HG02943 (cell line): ENCODE measurements around the gene LEMD2.

Experiments used
- ATAC-seq: cut with Tn5 transposase; IDR thresholded peaks from one replicate; pipeline ENCODE4 v1.9.1; 2021; ENCODE audit warnings: mild to moderate bottlenecking, low read depth, moderate library complexity; ENCODE audit not compliant: unreplicated experiment

The LEMD2 gene

DNA sequence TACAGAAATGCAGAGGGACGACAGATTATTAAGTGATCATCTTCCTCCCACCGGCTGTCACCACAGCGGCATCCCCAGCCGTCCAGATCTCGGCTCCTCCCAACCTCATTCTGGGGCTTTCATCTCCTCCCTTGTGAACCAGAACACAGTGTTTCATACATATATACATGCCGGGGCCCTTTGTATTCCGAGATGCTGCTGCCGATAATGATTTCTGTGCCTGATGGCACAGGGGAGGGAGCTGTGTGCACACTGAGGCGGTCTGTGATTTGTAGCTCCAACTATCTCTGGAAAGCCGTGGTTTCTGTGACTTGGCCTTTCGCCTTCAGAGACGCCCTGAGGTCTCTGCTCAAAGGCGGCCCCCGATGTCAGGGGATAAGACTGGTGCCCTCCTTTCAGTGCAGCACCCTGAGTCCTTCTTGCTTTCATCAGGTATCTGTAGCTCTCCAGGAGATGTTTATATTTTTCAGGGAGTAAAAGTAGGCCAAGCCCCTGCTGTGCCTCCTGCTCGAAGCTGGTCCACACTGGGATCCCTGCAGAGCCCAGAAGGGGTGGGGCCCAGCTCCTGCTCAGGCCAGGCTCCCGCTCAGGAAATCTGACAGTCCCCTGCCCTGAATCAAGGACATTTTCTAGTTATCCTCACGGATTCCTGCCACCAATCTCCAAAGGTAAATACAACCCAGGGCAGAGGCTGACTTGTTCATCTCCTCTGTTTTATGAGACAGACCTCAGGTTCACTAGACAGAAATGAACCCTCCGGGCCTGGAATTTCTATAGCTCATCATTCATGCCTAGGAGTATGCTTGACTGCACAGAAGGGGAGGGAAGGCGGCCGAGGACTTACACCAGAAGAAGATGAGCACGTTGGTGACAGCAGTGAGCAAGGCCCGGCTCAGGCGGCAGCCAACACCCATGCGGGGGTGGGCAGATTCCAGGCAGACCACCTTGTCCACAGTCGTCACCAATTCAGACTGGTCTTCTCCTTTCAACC is 11.2 kb downstream of the LEMD2 start:
- ATAC-seq: no peak

GRCh38 chr6:33776764-33777163 is 12.2 kb downstream of the LEMD2 start:
- no peak for ATAC-seq

- ATAC-seq: no peak
Measured at GRCh38 chr6:33776186-33776585, 12.7 kb downstream of the LEMD2 start.

- no peak for ATAC-seq
Measured at GRCh38 chr6:33774774-33775173, 14.2 kb downstream of the LEMD2 start.

DNA sequence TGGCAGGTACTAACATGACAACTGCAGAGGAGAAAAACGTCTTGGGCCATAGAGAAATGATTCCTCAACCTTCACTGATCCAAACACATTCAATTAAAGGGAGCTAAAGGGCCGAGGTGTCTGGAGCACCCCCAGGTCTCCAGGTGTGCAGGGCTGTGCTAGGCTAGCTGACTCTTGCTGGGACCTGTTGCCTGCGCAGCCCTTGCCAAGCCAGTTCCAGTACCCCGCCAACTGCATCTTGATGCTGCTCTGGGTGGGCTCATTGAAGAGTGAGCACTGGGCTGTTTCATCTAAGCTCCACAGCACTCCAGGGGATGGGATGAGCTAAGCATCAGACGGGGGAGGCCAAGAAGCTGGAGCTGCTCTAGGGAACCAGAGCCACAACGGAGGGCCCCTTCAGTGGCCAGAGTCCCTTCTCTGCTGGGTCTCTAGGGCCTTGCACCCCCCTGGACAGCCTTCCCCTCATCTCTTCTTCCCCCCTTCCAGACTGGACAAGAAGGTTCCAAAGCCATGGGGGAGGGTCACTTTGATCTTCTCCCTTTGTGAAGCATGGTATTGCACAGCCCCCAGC is 15.9 kb downstream of the LEMD2 start:
- no peak for ATAC-seq

- ATAC-seq: no peak
Measured at GRCh38 chr6:33772082-33772830, 16.7 kb downstream of the LEMD2 start.

- no peak for ATAC-seq
Measured at GRCh38 chr6:33771146-33772081, 17.5 kb downstream of the LEMD2 start.

DNA sequence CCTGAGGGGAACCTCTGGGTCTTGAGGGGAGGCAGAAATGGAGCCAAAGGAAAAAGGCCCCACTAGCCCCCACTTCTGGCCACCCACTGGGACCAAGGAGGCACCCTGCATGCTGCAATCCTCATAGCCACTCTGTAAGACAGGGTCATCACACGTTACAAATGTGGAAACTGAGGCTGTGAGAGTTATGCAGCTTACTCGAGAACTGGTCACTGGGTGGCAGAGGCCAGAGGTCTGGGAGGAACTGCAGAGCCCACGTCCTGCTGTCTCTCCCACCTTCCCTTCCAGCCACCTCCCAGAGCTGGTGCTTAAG is 18.1 kb downstream of the LEMD2 start:
- ATAC-seq: no peak

DNA sequence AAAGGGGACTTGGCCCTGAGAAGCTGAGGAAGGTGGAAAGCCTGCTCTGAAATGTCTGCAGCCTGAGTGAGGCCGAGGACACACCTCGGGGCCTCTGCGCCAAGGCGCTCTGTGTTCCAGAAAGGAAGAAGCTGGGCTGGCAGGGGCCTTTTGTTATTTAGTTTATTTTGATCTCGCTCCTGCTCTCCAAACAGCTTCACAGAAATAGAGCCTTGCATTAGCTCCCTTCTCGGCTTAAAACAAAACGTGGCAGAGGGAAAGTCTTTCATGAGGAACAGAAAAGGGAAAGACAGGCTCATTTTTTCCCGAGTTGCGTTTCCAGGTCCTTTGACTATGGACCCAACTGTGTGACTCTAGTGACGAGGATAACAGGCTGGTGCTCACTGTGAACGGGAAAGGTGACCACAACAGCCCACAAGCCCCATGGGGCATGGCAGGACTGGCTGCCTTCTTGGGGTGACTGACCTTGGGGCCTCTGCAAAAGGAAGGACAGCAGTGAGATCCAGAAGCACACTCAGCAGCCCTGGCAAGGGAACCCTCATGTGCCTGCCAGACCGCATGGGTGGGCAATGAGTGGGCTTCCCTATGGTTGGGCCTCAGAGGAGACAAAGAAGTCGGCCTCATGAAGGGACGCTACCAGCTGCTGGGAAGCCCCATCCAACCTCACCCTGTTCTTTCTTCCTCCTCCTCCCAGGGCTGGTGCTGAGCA is 18.7 kb downstream of the LEMD2 start:
- no peak for ATAC-seq

GRCh38 chr6:33769248-33769821 is 19.6 kb downstream of the LEMD2 start:
- no peak for ATAC-seq

- ATAC-seq: no peak
Measured at GRCh38 chr6:33768644-33769120, 20.2 kb downstream of the LEMD2 start.

DNA sequence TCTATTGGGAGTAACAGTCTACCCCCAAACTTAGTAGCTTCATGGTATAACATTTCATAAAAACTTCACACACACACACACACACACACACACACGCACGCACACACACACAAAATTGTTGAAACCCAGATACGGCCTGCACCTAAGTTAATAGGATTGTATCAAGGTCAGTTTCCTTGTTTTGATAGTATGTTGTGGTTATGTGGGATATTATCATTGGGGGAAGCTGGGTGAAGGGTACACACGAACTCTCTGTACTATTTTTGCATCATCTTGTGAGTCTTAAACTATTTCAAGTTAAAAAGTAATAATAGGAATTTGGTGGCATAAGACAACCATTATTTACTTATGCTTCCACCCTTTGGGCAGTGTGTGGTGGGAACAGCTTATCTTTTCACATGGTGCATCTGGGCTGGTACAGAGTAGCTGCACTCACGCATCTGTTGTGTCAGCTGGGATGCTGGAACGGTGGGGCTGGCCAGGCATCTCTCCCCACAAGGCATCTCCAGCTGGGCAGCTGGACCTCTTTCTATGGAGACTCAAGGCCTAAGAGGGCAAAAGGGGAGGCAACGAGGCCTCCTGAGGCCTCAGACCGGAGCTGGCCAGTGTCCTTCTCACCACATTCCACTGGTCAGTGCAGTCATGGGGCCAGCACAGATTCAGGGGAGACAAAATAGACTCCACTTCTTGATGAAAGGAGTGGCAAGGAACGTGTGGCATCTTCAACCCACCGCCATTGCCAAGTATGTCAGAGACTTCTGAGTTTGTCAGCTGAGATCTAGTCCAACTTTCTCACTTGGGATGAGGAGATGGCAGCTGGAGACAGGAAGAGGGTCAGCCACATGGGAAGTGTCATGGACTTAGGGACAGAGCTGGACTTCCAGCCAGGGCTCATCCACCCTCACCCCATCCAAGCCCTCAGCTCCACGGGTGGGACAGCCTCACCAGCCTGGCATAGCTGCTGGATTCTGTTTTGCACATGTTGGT is 21.7 kb downstream of the LEMD2 start:
- ATAC-seq: no peak

DNA sequence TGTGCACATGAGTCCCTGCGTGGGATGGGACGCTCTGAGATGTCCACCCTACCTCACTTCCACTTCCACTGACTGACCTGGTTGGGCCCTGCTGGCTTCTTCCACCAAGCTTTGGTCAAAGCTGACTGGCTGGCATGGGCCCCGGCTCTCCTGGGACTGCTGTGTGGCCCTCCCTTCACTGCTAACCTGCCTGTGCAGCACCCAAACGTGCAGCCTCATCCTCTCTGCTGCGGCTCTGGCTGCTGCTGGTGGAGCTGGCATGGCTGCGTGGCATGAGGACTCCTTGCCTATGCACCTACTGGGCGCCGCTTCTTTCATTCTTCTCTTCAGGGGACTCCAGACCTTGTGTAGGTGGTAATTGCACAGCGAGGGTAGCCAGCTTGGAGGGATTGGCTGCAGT is 23.6 kb downstream of the LEMD2 start:
- ATAC-seq: no peak

DNA sequence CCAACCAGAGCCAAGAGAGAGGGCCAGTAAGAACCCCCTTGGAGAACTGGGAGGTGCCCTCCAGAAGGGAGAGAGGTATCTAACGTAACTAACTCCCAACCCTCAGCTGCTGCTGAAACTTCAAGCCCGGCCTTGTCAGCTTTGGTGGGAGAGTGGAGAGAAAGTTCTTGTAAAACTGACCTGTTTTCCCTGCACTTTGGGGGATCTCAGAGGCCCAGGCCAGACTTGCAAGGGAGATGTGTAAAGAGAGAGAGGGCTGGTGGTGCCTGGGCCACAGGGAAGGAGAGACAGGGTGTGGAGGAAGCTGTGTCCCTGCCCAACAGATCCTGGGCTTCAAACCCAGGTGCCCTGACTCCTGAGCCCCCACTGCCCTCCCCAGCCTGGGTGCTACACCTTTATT is 24.9 kb downstream of the LEMD2 start:
- ATAC-seq: no peak

DNA sequence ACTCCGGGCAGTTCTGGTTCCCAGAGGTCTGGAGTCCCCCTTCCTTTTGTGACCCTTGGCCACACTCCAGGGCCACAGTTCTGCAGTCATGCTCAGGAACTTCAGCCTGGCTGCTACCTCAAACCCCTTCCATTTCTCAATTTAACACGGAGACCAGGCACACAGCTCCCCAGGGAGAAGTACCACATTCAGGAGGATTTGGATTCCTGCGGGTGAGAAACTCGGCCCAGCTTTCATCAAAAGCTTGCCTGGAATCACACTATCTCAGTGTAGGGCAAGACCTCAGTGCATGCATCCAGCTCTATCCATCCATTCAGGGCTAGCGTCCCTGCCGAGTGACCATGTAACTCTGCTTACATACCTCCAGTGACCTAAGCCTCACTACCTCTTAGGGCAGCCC is 25.4 kb downstream of the LEMD2 start:
- no peak for ATAC-seq

- ATAC-seq: no peak
Measured at GRCh38 chr6:33762713-33763112, 26.2 kb downstream of the LEMD2 start.

DNA sequence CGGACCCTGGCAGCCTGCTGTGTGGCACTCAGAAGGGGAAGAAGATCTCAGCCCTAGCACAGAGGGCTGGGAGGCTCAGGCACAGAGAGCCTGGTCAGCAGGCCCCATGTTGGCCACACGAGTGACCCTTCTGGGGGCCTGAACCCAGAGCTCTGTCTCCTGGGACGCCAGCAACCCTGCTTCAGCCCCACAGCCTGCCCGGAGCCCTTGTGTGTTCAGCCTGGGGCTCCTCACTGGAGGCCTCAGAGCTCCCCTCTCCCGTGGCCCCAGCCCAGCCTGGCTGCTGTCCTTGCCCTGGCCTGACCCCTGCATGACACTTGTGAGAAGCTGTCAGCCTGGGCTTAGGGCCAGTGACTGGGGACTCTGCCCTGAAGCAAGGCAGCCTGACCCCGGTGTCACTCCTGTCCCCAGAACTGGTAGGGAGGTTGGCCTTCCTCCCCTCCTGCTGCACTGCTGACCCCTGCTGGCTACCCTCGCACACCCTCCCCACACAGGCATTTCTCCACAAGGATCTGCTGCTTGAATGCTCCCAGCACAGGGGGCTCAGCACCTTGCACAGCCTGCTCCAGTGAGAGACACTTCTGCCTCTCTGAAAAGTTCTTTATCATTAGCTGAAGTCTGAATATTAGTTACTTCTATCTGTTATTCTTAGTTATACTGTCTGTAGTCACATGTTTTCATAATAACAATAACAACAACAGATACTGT is 26.9 kb downstream of the LEMD2 start:
- ATAC-seq: no peak

DNA sequence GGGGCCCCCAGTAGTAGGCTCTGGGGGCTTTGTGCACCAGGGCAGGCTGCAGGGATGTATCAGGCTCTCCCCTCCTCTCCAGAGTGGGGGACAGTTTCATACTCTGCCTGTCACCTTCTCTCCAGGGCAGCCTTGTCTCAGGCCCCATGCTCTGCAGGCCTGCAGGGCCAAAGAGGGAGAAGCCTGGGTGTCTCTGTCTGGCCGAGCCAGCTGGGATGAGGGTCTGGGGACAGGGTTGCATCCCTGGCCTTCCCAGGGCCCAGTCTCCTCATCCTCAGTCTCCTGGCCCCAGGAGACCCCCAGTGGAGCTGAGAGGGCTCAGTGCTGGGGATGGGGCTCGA is 27.4 kb downstream of the LEMD2 start:
- ATAC-seq: no peak
